GM23338 (cell line): ENCODE measurements around the gene OGN. TPM values are rescaled to one million over a fixed set of nuclear protein-coding genes. Genes with fewer than 3 reads are reported as not detected.

Source experiments
- ATAC-seq: fragments of 200-7000 bp; cut with Tn5 transposase; 3 replicates; pipeline ENCODE4 v1.9.1; 2020
- DNase-seq: peaks from one replicate; pipeline ENCODE4 v3.0.0-alpha.2; 2015; ENCODE audit warnings: low spot score
- H2AFZ ChIP-seq: fragments of 200-600 bp; sonication (generic); 2 replicates; pipeline ENCODE4 v1.8.0; 2016; ENCODE audit warnings: antibody characterized with exemption, mild to moderate bottlenecking, moderate library complexity
- H3F3A ChIP-seq: fragments of 200-600 bp; sonication (generic); replicated peaks from 2 replicates; pipeline ENCODE4 v1.8.0; 2017; ENCODE audit warnings: antibody characterized with exemption, mixed run types, low read depth
- H3K27ac ChIP-seq: fragments of 200-600 bp; sonication (generic); 2 replicates; pipeline ENCODE4 v1.6.1; 2016; ENCODE audit warnings: low read depth
- H3K27me3 ChIP-seq: fragments of 200-600 bp; sonication (generic); 2 replicates; pipeline ENCODE4 v1.8.0; 2016; ENCODE audit warnings: mild to moderate bottlenecking, mixed run types, moderate library complexity; ENCODE audit not compliant: insufficient read depth
- H3K36me3 ChIP-seq: fragments of 200-600 bp; sonication (generic); 2 replicates; pipeline ENCODE4 v1.8.0; 2016; ENCODE audit warnings: mild to moderate bottlenecking; ENCODE audit not compliant: insufficient read depth
- H3K4me1 ChIP-seq: fragments of 200-600 bp; sonication (generic); 2 replicates; pipeline ENCODE4 v1.8.0; 2016; ENCODE audit warnings: mild to moderate bottlenecking, moderate library complexity; ENCODE audit not compliant: insufficient read depth
- H3K4me2 ChIP-seq: fragments of 200-600 bp; sonication (generic); 2 replicates; pipeline ENCODE4 v1.7.1; 2017; ENCODE audit warnings: mixed run types
- H3K4me3 ChIP-seq: fragments of 200-600 bp; sonication (generic); 2 replicates; pipeline ENCODE4 v1.6.1; 2016; ENCODE audit warnings: mixed run types
- H3K79me2 ChIP-seq: fragments of 200-600 bp; sonication (generic); replicated peaks from 2 replicates; pipeline ENCODE4 v1.8.0; 2017; ENCODE audit warnings: mild to moderate bottlenecking; ENCODE audit not compliant: insufficient read depth
- H3K9me2 ChIP-seq: fragments of 200-600 bp; sonication (generic); 2 replicates; pipeline ENCODE4 v1.8.0; 2017; ENCODE audit not compliant: insufficient read depth
- H4K20me1 ChIP-seq: fragments of 200-600 bp; sonication (generic); replicated peaks from 2 replicates; pipeline ENCODE4 v1.8.0; 2017; ENCODE audit warnings: mild to moderate bottlenecking; ENCODE audit not compliant: insufficient read depth
- H3K27ac Mint-ChIP-seq: 2 replicates; pipeline ENCODE4 v1.8.0; 2020; ENCODE audit warnings: inconsistent platforms, mild to moderate bottlenecking, moderate library complexity, mixed read lengths
- H3K27me3 Mint-ChIP-seq: 3 replicates; pipeline ENCODE4 v1.8.0; 2022; ENCODE audit warnings: low read depth, mild to moderate bottlenecking, moderate library complexity, mixed read lengths, inconsistent platforms; ENCODE audit not compliant: insufficient read depth, poor library complexity
- H3K36me3 Mint-ChIP-seq: 3 replicates; pipeline ENCODE4 v1.8.0; 2021; ENCODE audit warnings: low read depth, mild to moderate bottlenecking, inconsistent platforms, moderate library complexity, mixed read lengths
- H3K4me1 Mint-ChIP-seq: 3 replicates; pipeline ENCODE4 v1.8.0; 2020; ENCODE audit warnings: mild to moderate bottlenecking, inconsistent platforms, mixed read lengths
- H3K4me3 Mint-ChIP-seq: 3 replicates; pipeline ENCODE4 v1.8.0; 2021; ENCODE audit warnings: moderate library complexity, mild to moderate bottlenecking, inconsistent platforms, mixed read lengths
- H3K9me3 Mint-ChIP-seq: 3 replicates; pipeline ENCODE4 v1.8.0; 2020; ENCODE audit warnings: moderate library complexity, mild to moderate bottlenecking, inconsistent platforms, mixed read lengths
- CREB1 ChIP-seq: fragments of 250-450 bp; sonication (Bioruptor Pico); IDR thresholded peaks from 2 replicates; pipeline ENCODE4 v1.5.0; 2020; ENCODE audit warnings: low read depth, mild to moderate bottlenecking, moderate library complexity
- CTCF ChIP-seq, 2 experiments: fragments of 200-600 bp in 1 of 2; sonication (generic) in 1 of 2; conservative IDR thresholded peaks; 2 replicates each; pipeline versions ENCODE4 v1.5.1 to v1.6.1; 2016 to 2017; ENCODE audit warnings: antibody characterized with exemption in 2 of 2, low read depth in 2 of 2, mild to moderate bottlenecking in 2 of 2, moderate library complexity in 1 of 2
- EZH2phosphoT487 ChIP-seq: fragments of 200-600 bp; sonication (generic); IDR thresholded peaks from one replicate; pipeline ENCODE4 v1.8.1; 2018; ENCODE audit warnings: antibody characterized with exemption; ENCODE audit not compliant: unreplicated experiment
- JUNB ChIP-seq: IDR thresholded peaks from one replicate; pipeline ENCODE4 v1.6.1; 2016; ENCODE audit warnings: antibody characterized with exemption; ENCODE audit not compliant: unreplicated experiment
- NANOG ChIP-seq: IDR thresholded peaks from 2 replicates; pipeline ENCODE4 v1.6.1; 2016; ENCODE audit warnings: antibody characterized with exemption, borderline replicate concordance
- POLR2AphosphoS5 ChIP-seq: IDR thresholded peaks from 2 replicates; pipeline ENCODE4 v1.6.1; 2016; ENCODE audit warnings: antibody characterized with exemption, low read depth
- REST ChIP-seq: IDR thresholded peaks from one replicate; pipeline ENCODE4 v1.6.1; 2018; ENCODE audit warnings: antibody characterized with exemption; ENCODE audit not compliant: unreplicated experiment
- STAT1 ChIP-seq: IDR thresholded peaks from one replicate; pipeline ENCODE4 v1.6.1; 2016; ENCODE audit warnings: antibody characterized with exemption; ENCODE audit not compliant: unreplicated experiment
- ZNF114 ChIP-seq: fragments of 250-450 bp; sonication (Bioruptor Pico); IDR thresholded peaks from 2 replicates; pipeline ENCODE4 v1.5.0; 2020; ENCODE audit warnings: mild to moderate bottlenecking, moderate library complexity
- polyA plus RNA-seq: library from polyadenylated mRNA; unstranded; fragments of >200 nt; fragmentation: Nextera tagmentation; extraction: Ambion mirVana; gene quantifications from 2 replicates; pipeline ENCODE4 v1.2.1, GENCODE V29; 2016
- total RNA-seq: library from RNA; depleted of rRNA; stranded (reverse); fragments of >200 nt; shearing (Covaris generic); gene quantifications from 2 replicates; pipeline ENCODE4 v1.2.3, GENCODE V29; 2014

OGN gene
- total and polyA plus RNA-seq, 2 experiments from 2014 or later = 2.5 TPM; not detected in 1

- TF ChIP-seq CTCF (conservative IDR thresholded peaks at IDR 0.05; ENCODE audit: low read depth in 2 of 2) = no peak
These were observed 58.8 kb downstream of the OGN start (continued) for GRCh38 chr9:92345582-92345981.

- no peak overlapping the region for H3K4me3 Mint-ChIP-seq
- no peak for ATAC-seq
- H3K27ac Mint-ChIP-seq = no peak overlapping the region
- Histone ChIP-seq H3K9me2 (no peaks in the 10 kb centered on the region), H4K20me1 (no peaks in the 10 kb centered on the region), H2AFZ (no peak overlapping the region), H3K4me2 (no peak overlapping the region), H3K79me2 (no peaks in the 10 kb centered on the region), H3K4me1 (no peaks in the 10 kb centered on the region), H3K36me3 (peaks cover 23% of the 10 kb centered on the region), H3F3A (no peaks in the 10 kb centered on the region), H3K4me3 (no peak overlapping the region), H3K27me3 (no peaks in the 10 kb centered on the region), H3K27ac (no peak overlapping the region)
- DNase-seq = no peak
- peaks cover 9% of the 10 kb centered on the region; the same call in 2 of the 3 replicates for H3K4me1 Mint-ChIP-seq
- H3K27me3 Mint-ChIP-seq = peaks cover 3% of the 10 kb centered on the region
- peaks cover 8% of the 10 kb centered on the region for H3K9me3 Mint-ChIP-seq
- no peak for TF ChIP-seq JUNB
- no peak for TF ChIP-seq CREB1
- H3K36me3 Mint-ChIP-seq = peaks cover 44% of the 10 kb centered on the region
These were observed 61.4 kb downstream of the OGN start for GRCh38 chr9:92342825-92343488.

- Histone ChIP-seq H3K4me2 (no peak overlapping the region), H3K9me2 (no peaks in the 10 kb centered on the region), H3K27ac (no peak overlapping the region), H3F3A (no peaks in the 10 kb centered on the region), H3K36me3 (peaks cover 23% of the 10 kb centered on the region), H3K4me1 (no peaks in the 10 kb centered on the region), H2AFZ (no peak overlapping the region), H3K27me3 (no peaks in the 10 kb centered on the region), H3K79me2 (no peaks in the 10 kb centered on the region), H4K20me1 (no peaks in the 10 kb centered on the region), H3K4me3 (no peak overlapping the region)
- Mint-ChIP-seq H3K9me3 (peaks cover 8% of the 10 kb centered on the region), H3K27me3 (peaks cover 3% of the 10 kb centered on the region), H3K4me3 (no peak overlapping the region; the same call in 2 of the 3 replicates), H3K27ac (no peak overlapping the region), H3K36me3 (peaks cover 48% of the 10 kb centered on the region), H3K4me1 (peaks cover 9% of the 10 kb centered on the region; the same call in 2 of the 3 replicates)
- DNase-seq (no peak), ATAC-seq (no peak)
- no peak for TF ChIP-seq ZNF114 (CRISPR knock-in tag)
- no peak for TF ChIP-seq NANOG
These were observed 62.8 kb downstream of the OGN start for GRCh38 chr9:92341578-92341977.

- H3K9me3 Mint-ChIP-seq = no peaks in the 10 kb centered on the region
- Histone ChIP-seq H3K4me2 (no peak overlapping the region), H3K27ac (0 out of 2 replicates have a peak overlapping the region, but pooled peaks have one; percentile 48)
- TF ChIP-seq EZH2phosphoT487 (no peak), NANOG (no peak), POLR2AphosphoS5 (no peak), JUNB (no peak), REST (no peak), STAT1 (no peak)
These were observed 71.1 kb downstream of the OGN start for GRCh38 chr9:92333282-92333634.

More at GRCh38 chr9:92333282-92333634, 71.1 kb downstream of the OGN start:
- Mint-ChIP-seq H3K4me3 (no peak overlapping the region), H3K4me1 (no peaks in the 10 kb centered on the region), H3K27me3 (no peaks in the 10 kb centered on the region), H3K27ac (no peak overlapping the region), H3K36me3 (peaks cover 7% of the 10 kb centered on the region; the same call in 1 of the 3 replicates)
- H3F3A ChIP-seq = no peaks in the 10 kb centered on the region
- H3K27me3 ChIP-seq = no peaks in the 10 kb centered on the region
- H4K20me1 ChIP-seq = no peaks in the 10 kb centered on the region
- peaks cover 12% of the 10 kb centered on the region for H3K79me2 ChIP-seq
- no peak overlapping the region for H2AFZ ChIP-seq
- no peaks in the 10 kb centered on the region; the same call in 1 of the 2 replicates for H3K4me1 ChIP-seq
- no peak overlapping the region for H3K4me3 ChIP-seq
- no peaks in the 10 kb centered on the region for H3K9me2 ChIP-seq
- peaks cover under 1% of the 10 kb centered on the region for H3K36me3 ChIP-seq
- no peak for DNase-seq
- ATAC-seq = no peak
